ENCODE data around the gene HSPE1. TPM values are rescaled to one million over a fixed set of nuclear protein-coding genes. Genes with fewer than 3 reads are reported as not detected.
"Not testable (repeated sequence)": the region's sequence is repeated elsewhere in the genome, so short reads cannot be mapped to it uniquely, and the experiment has no call there.

The HSPE1 gene
- total RNA-seq, 4 donors from 2014 or later, result 22.3 to 55.0 (median 39.4) TPM

GRCh38 chr2:197464175-197464574 is 36.0 kb upstream of the HSPE1 start:
- Histone ChIP-seq H3K27ac (no peak overlapping the region), H3K36me3 (no peaks in the 10 kb centered on the region), H3K9me3 (no peaks in the 10 kb centered on the region), H3K4me3 (no peak overlapping the region), H3K27me3 (no peaks in the 10 kb centered on the region), H3K4me1 (no peaks in the 10 kb centered on the region)
- intact Hi-C loops (cut with DNase I; ENCODE audit: low total_unique reads), result no loop called here
- DNase-seq, result no peak
- TF ChIP-seq POLR2A (IDR thresholded peaks at IDR 0.05), result no peak
- TF ChIP-seq, protein P1, sequence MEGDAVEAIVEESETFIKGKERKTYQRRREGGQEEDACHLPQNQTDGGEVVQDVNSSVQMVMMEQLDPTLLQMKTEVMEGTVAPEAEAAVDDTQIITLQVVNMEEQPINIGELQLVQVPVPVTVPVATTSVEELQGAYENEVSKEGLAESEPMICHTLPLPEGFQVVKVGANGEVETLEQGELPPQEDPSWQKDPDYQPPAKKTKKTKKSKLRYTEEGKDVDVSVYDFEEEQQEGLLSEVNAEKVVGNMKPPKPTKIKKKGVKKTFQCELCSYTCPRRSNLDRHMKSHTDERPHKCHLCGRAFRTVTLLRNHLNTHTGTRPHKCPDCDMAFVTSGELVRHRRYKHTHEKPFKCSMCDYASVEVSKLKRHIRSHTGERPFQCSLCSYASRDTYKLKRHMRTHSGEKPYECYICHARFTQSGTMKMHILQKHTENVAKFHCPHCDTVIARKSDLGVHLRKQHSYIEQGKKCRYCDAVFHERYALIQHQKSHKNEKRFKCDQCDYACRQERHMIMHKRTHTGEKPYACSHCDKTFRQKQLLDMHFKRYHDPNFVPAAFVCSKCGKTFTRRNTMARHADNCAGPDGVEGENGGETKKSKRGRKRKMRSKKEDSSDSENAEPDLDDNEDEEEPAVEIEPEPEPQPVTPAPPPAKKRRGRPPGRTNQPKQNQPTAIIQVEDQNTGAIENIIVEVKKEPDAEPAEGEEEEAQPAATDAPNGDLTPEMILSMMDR (IDR thresholded peaks at IDR 0.05), result no peak

- no peak for TF ChIP-seq POLR2A (IDR thresholded peaks at IDR 0.05)
- TF ChIP-seq, protein P1 (IDR thresholded peaks at IDR 0.05), result no peak
Observed at GRCh38 chr2:197472166-197472565, 28.0 kb upstream of the HSPE1 start.

GRCh38 chr2:197477797-197478196 is 22.4 kb upstream of the HSPE1 start:
- no peaks in the 10 kb centered on the region for H3K9me3 ChIP-seq
- no peak for DNase-seq
- H3K4me1 ChIP-seq, result no peaks in the 10 kb centered on the region
- intact Hi-C loops (cut with DNase I; ENCODE audit: low total_unique reads), result no loop called here
- no peak overlapping the region for H3K4me3 ChIP-seq
- no peak overlapping the region for H3K27ac ChIP-seq
- TF ChIP-seq, protein P1 (IDR thresholded peaks at IDR 0.05), result no peak
- no peak for TF ChIP-seq POLR2A (IDR thresholded peaks at IDR 0.05)
- H3K36me3 ChIP-seq, result no peaks in the 10 kb centered on the region
- no peaks in the 10 kb centered on the region for H3K27me3 ChIP-seq

More at GRCh38 chr2:197472166-197472565, 28.0 kb upstream of the HSPE1 start:
- Histone ChIP-seq H3K36me3 (no peaks in the 10 kb centered on the region), H3K27me3 (no peaks in the 10 kb centered on the region), H3K27ac (no peak overlapping the region), H3K4me3 (no peak overlapping the region), H3K9me3 (no peaks in the 10 kb centered on the region), H3K4me1 (no peaks in the 10 kb centered on the region)
- no peak for DNase-seq
- intact Hi-C loops (cut with DNase I; ENCODE audit: low total_unique reads), result no loop called here

GRCh38 chr2:197480165-197481036 is 19.8 kb upstream of the HSPE1 start:
- no peak for TF ChIP-seq POLR2A (IDR thresholded peaks at IDR 0.05)
- TF ChIP-seq, protein P1 (IDR thresholded peaks at IDR 0.05), result no peak
- Histone ChIP-seq H3K27me3 (no peaks in the 10 kb centered on the region), H3K4me3 (no peak overlapping the region), H3K27ac (no peak overlapping the region), H3K9me3 (no peaks in the 10 kb centered on the region), H3K36me3 (no peaks in the 10 kb centered on the region), H3K4me1 (no peaks in the 10 kb centered on the region)
- intact Hi-C loops (cut with DNase I; ENCODE audit: low total_unique reads), result no loop called here
- no peak for DNase-seq

DNA sequence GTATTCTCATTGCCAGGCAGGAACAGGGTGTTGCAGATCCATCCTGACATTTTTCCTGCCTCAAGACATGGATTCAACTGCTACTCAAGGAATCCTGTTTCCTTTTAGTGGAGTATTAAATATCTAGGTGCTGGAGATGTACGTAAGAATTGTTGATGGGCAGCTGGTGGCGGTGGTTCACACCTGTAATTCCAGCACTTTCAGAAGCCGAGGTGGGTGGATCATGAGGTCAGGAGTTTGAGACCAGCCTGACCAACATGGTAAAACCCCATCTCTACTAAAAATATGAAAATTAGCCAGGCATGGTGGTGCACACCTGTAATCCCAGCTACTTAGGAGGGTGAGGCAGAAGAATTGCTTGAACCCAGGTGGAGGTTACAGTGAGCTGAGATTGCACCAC is 15.9 kb upstream of the HSPE1 start:
- H3K4me3 ChIP-seq; intact Hi-C loops (cut with DNase I; ENCODE audit: low total_unique reads); H3K27ac ChIP-seq; H3K9me3 ChIP-seq; H3K36me3 ChIP-seq; H3K4me1 ChIP-seq; H3K27me3 ChIP-seq; DNase-seq: not testable (repeated sequence)

All from uterus (tissue), 4 donors.